GM19395 (cell line): ENCODE data around the gene TOX3.

ENCODE experiments used
- ATAC-seq: cut with Tn5 transposase; IDR thresholded peaks from one replicate; pipeline ENCODE4 v1.9.1; 2021; ENCODE audit warnings: mild to moderate bottlenecking, moderate library complexity; ENCODE audit not compliant: unreplicated experiment

TOX3 gene

GRCh38 chr16:52567193-52567592 is 20.2 kb upstream of the TOX3 start:
- ATAC-seq: no peak

- ATAC-seq: no peak
Observed at GRCh38 chr16:52563767-52564611, 17.0 kb upstream of the TOX3 start.

- ATAC-seq: no peak
Observed at GRCh38 chr16:52562770-52563169, 15.8 kb upstream of the TOX3 start.

- ATAC-seq: no peak
Observed at GRCh38 chr16:52561910-52562741, 15.2 kb upstream of the TOX3 start.

GRCh38 chr16:52558448-52558847 is 11.5 kb upstream of the TOX3 start:
- no peak for ATAC-seq

GRCh38 chr16:52557236-52557635 is 10.3 kb upstream of the TOX3 start:
- ATAC-seq: no peak

GRCh38 chr16:52556083-52556482 is 9.1 kb upstream of the TOX3 start:
- no peak for ATAC-seq

GRCh38 chr16:52555572-52555971 is 8.6 kb upstream of the TOX3 start:
- ATAC-seq: no peak

- ATAC-seq: no peak
Observed at GRCh38 chr16:52554334-52554733, 7.4 kb upstream of the TOX3 start.

- no peak for ATAC-seq
Observed at GRCh38 chr16:52553322-52553721, 6.4 kb upstream of the TOX3 start.

GRCh38 chr16:52552643-52553042 is 5.7 kb upstream of the TOX3 start:
- no peak for ATAC-seq

GRCh38 chr16:52549011-52549692 is 2.2 kb upstream of the TOX3 start:
- no peak for ATAC-seq

- ATAC-seq: peak; percentile 76
Observed at GRCh38 chr16:52548261-52549010, 1.5 kb upstream of the TOX3 start.

- ATAC-seq: no peak
Observed at GRCh38 chr16:52547834-52548215, 882 bp upstream of the TOX3 start.

- ATAC-seq: no peak
Observed at GRCh38 chr16:52546291-52547003, 496 bp downstream of the TOX3 start.

- no peak for ATAC-seq
Observed at GRCh38 chr16:52545898-52546266, 1.1 kb downstream of the TOX3 start.

- ATAC-seq: no peak
Observed at GRCh38 chr16:52545222-52545897, 1.6 kb downstream of the TOX3 start.

GRCh38 chr16:52544703-52545102 is 2.2 kb downstream of the TOX3 start:
- ATAC-seq: no peak

- no peak for ATAC-seq
Observed at GRCh38 chr16:52543654-52544053, 3.3 kb downstream of the TOX3 start.

GRCh38 chr16:52540910-52541309 is 6.0 kb downstream of the TOX3 start:
- no peak for ATAC-seq
